ENCODE data around the gene PVALEF.

DNA sequence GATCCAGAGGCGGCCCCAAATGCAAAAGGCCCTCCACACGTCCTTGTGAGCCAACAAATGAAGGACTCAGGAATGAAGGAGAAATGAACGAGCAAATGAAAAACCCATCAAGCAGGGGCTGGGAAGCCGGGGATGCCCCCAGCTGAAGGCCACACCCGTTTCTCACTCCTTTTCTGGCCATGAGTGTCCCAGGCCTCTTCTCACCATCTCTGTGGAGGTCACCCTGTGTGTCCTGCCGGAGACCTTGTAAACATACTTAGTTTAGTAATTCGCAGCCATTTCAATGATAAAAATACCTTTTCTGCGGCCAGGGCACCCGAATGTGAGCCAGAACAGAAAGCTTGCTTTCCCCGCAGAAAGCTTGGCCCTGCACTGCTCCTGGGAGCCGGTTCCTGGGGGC is 21.8 kb downstream of the PVALEF start:
- TF ChIP-seq, protein P1, sequence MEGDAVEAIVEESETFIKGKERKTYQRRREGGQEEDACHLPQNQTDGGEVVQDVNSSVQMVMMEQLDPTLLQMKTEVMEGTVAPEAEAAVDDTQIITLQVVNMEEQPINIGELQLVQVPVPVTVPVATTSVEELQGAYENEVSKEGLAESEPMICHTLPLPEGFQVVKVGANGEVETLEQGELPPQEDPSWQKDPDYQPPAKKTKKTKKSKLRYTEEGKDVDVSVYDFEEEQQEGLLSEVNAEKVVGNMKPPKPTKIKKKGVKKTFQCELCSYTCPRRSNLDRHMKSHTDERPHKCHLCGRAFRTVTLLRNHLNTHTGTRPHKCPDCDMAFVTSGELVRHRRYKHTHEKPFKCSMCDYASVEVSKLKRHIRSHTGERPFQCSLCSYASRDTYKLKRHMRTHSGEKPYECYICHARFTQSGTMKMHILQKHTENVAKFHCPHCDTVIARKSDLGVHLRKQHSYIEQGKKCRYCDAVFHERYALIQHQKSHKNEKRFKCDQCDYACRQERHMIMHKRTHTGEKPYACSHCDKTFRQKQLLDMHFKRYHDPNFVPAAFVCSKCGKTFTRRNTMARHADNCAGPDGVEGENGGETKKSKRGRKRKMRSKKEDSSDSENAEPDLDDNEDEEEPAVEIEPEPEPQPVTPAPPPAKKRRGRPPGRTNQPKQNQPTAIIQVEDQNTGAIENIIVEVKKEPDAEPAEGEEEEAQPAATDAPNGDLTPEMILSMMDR (IDR thresholded peaks at IDR 0.05; ENCODE audit: low read length), result no peak
- no peak for TF ChIP-seq EZH2 (optimal IDR thresholded peaks at IDR 0.05; ENCODE audit: low read depth, low read length)
- TF ChIP-seq EZH2phosphoT487 (IDR thresholded peaks at IDR 0.05; ENCODE audit: low read length), result no peak

All from MM.1S (cell line).